ENCODE results near the gene ACTL8.

GRCh38 chr1:17739050-17739449 lies 16.1 kb upstream of the ACTL8 start:
- TF ChIP-seq TEAD4 (IDR thresholded peaks at IDR 0.05): no peak
- no peak for TF ChIP-seq EGR1 (IDR thresholded peaks at IDR 0.05)
- no peak for TF ChIP-seq NFIC (IDR thresholded peaks at IDR 0.05)
- no peak for TF ChIP-seq RAD21 (IDR thresholded peaks at IDR 0.05; ENCODE audit: low read depth)
- TF ChIP-seq TAF1 (IDR thresholded peaks at IDR 0.05; ENCODE audit: low read depth): no peak
- TF ChIP-seq, protein P1, sequence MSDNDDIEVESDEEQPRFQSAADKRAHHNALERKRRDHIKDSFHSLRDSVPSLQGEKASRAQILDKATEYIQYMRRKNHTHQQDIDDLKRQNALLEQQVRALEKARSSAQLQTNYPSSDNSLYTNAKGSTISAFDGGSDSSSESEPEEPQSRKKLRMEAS (IDR thresholded peaks at IDR 0.05): no peak
- no peak for TF ChIP-seq EP300 (IDR thresholded peaks at IDR 0.05; ENCODE audit: borderline replicate concordance)
- no peak for TF ChIP-seq FOXM1 (IDR thresholded peaks at IDR 0.05; ENCODE audit: borderline replicate concordance, low read depth)
- no peak for TF ChIP-seq USF1 (IDR thresholded peaks at IDR 0.05)
- TF ChIP-seq, protein P2, sequence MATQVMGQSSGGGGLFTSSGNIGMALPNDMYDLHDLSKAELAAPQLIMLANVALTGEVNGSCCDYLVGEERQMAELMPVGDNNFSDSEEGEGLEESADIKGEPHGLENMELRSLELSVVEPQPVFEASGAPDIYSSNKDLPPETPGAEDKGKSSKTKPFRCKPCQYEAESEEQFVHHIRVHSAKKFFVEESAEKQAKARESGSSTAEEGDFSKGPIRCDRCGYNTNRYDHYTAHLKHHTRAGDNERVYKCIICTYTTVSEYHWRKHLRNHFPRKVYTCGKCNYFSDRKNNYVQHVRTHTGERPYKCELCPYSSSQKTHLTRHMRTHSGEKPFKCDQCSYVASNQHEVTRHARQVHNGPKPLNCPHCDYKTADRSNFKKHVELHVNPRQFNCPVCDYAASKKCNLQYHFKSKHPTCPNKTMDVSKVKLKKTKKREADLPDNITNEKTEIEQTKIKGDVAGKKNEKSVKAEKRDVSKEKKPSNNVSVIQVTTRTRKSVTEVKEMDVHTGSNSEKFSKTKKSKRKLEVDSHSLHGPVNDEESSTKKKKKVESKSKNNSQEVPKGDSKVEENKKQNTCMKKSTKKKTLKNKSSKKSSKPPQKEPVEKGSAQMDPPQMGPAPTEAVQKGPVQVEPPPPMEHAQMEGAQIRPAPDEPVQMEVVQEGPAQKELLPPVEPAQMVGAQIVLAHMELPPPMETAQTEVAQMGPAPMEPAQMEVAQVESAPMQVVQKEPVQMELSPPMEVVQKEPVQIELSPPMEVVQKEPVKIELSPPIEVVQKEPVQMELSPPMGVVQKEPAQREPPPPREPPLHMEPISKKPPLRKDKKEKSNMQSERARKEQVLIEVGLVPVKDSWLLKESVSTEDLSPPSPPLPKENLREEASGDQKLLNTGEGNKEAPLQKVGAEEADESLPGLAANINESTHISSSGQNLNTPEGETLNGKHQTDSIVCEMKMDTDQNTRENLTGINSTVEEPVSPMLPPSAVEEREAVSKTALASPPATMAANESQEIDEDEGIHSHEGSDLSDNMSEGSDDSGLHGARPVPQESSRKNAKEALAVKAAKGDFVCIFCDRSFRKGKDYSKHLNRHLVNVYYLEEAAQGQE (IDR thresholded peaks at IDR 0.05; ENCODE audit: low read depth): no peak
- no peak for TF ChIP-seq CEBPB (IDR thresholded peaks at IDR 0.05)

Measured in Ishikawa (cell line).